HG02973 (cell line): Measurements from ENCODE around the gene RPLP1.

Source experiments
- ATAC-seq: cut with Tn5 transposase; IDR thresholded peaks from one replicate; pipeline ENCODE4 v1.9.1; 2021; ENCODE audit warnings: moderate library complexity; ENCODE audit not compliant: unreplicated experiment

RPLP1 gene

DNA sequence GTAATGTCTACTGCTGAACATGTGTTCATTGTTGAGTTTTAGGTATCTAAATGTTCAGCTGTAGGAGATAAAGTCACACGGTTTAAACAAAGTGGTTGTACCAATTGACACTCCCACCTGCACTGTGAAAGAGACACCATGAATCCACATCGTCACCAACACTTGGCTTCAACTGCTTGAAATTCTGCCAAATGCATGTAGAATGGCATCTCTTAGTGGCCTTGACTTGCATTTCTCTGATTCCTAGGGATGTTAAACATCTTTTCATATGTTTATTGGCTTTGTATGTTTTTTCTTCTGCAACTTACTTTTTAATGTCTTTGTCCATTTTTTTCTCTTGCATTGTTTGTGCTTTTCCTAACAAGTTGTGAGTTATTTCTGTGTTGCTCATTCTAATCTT, 43.4 kb downstream of the RPLP1 start:
- no peak for ATAC-seq

DNA sequence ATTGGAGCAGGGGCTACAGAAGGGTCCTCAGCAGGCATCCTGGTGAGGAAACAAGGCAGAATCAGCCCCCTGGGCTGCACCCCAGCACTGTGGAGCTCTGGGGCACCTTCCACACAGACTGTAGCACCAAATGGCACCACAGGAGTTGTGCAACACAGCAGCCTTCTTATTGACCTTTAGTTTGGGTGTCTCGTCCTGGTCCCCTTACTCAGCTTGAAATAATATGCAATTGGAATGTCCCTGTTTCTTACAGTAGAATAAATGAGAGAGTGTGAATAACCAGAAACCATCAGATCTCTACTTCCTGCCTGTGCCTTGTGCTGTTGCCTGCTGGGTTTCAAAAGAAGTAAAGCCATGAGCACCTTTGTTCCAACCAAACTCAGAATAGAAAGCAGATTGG, 44.5 kb downstream of the RPLP1 start:
- no peak for ATAC-seq

DNA sequence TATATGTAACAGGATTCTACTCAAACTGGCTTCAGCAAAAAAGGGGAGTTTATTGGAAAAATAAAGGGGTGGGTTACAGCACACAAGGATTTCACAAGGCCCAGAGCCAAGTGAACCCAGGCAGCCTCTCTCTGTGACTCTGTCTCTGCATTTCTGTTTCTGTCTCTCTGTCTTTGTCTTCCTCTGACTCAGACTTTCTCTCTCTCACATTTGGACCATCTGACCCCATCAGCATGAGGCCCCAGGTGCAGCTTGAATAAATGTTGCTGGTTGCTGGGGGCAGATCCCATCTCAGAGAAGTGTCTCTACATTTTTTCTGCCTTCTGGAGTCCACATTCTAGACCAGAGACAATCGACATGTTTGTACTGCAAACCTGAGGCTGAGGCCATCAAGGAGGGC, 45.0 kb downstream of the RPLP1 start:
- ATAC-seq = no peak

DNA sequence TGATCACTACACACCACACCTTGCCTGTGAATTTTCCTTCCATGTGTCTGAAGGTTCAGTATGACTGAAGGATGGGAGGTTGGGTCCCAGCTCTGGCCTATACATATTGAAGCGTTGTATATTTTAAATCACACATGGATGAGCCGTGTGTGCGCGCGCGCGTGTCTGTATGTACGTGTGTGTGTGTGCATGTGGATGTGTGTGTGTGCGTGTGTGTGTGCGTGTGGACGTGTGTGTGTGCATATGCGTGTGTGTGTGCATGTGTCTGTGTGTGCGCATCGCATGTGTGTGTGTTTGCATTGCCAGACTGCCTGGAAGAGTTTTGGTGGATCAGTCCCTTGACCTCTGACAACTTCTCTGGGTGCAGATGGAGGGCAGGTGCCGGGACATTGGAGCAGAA, 45.7 kb downstream of the RPLP1 start:
- no peak for ATAC-seq

DNA sequence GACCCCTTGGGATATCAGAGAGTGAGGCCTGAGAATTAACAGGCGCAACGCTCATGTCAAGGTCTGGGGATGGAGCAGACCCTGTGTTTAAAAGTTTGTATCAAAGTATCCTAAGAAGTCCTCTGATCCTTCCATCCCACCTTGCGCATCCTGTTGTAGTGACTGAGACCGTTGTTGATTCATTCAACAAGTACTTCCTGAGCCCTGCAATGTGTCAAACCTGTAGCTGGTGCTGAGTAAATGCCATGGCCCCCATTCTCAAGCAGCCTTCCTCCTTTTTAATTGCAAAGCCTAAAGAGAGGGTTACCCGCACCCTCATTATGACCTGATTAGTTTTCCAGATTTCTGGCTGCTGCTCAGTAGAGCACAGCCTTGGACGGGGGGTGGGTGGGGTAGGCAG, 46.4 kb downstream of the RPLP1 start:
- no peak for ATAC-seq

DNA sequence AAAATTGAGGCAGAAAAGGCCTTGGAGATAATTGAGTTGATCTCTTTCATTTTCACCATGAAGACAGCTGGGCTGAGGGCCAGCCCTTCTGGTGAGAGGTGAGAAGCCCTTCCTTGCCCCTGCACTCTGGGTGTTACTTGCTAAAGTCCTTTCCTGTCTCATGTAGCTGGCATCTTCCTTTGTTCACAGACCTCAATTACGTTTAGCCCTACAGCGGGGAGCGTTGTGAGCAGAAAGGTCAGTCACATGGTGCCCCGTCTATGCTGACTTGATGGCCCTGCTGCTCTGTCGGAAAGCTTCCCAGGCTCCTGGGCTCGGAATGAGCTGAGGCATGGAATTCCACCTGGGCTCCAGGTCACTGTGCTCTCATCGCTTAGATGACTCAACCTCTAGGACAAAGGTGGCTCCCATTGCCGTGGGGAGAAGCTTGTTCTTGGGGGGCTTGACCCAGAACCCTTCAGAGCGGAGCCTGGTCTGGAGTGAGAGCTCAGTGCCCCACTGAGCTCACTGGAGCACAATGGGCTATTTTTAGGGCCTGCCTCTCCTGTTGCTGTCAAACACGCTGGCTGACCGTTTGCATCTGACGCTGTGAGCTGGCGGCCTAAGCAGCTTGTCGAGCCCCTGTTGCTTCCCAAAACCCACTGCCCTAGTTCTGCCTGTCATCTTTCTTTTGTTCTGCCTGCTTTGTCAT, 47.0 kb downstream of the RPLP1 start:
- no peak for ATAC-seq

- ATAC-seq = no peak
These were observed 47.7 kb downstream of the RPLP1 start for GRCh38 chr15:69500339-69500738.

DNA sequence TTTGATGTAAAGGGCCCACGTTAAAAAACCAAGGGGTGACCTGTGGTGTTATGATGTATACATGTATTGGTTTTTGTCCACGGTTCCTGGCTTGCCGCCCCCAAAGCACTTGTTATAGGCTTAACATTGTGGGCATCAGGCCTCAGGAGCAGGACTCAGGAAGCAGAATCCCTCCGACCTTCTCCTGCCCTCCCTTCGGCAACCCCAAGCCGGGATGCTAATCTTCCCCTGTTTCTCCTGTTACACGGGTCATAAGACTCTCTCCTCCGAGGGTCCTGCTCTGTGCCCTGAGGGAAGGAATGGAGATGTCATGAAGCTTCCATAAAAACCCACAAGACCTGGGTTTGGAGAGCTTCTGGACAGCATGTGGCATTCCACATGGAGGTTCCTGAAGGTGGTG, 48.8 kb downstream of the RPLP1 start:
- ATAC-seq = no peak

GRCh38 chr15:69502470-69503045, 49.9 kb downstream of the RPLP1 start:
- ATAC-seq = no peak

DNA sequence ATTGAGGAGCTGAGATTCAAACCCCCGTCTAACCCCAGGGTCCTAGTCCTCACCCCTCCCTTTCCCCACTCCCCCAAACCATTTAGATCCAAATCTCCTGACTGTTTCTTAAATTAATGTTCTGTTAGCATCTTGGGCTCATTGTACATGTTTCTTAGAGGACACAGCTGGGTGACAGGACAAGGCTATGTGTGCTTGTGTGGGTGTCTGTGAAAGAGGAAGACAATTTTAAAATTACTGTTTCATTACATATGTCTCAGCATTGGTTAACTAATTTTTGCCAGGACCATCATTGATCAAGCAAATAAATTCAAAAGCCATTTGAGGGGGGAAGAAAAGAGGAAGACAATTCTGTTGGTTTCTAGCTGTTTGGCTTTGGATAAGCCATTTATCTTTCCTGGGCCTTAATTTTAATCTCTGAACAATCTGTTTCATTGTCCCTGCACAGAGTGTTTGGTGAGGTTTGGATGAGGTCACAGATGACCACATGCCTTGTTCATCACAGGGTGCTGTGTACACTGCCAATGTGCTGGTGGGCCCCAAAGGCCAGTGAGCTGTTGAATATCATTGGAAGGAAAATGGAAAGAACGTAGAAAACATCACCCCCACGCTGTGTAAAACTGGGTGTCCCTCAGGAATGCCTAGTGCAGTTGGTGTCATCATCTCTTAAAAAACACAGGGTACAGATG, 51.9 kb downstream of the RPLP1 start:
- no peak for ATAC-seq
